Type B pancreatic cell (in vitro differentiated cells): ENCODE measurements around the gene NGEF. TPM values are rescaled to one million over a fixed set of nuclear protein-coding genes. Genes with fewer than 3 reads are reported as not detected.

Experiments
- DNase-seq: peaks from one replicate; pipeline ENCODE4 v3.0.0; 2021; ENCODE audit warnings: mixed read lengths; ENCODE audit not compliant: unreplicated experiment; ENCODE audit errors: extremely low spot score
- H3K27ac Mint-ChIP-seq: 2 replicates; pipeline ENCODE4 v1.8.0; 2021; ENCODE audit warnings: mild to moderate bottlenecking, mixed read lengths
- H3K27me3 Mint-ChIP-seq: 2 replicates; pipeline ENCODE4 v1.8.0; 2021; ENCODE audit warnings: mixed read lengths
- H3K36me3 Mint-ChIP-seq: 2 replicates; pipeline ENCODE4 v1.8.0; 2021; ENCODE audit warnings: mixed read lengths
- H3K4me1 Mint-ChIP-seq: one replicate; pipeline ENCODE4 v1.8.0; 2021; ENCODE audit warnings: mixed read lengths; ENCODE audit not compliant: unreplicated experiment
- H3K4me3 Mint-ChIP-seq: 2 replicates; pipeline ENCODE4 v1.8.0; 2021; ENCODE audit warnings: mild to moderate bottlenecking, mixed read lengths
- H3K9me3 Mint-ChIP-seq: 2 replicates; pipeline ENCODE4 v1.8.0; 2021; ENCODE audit warnings: mixed read lengths
- long read RNA-seq: library from polyadenylated mRNA; unstranded; transcript quantifications from one replicate; pipeline ENCODE4 v2.0.0, GENCODE V29; 2020
- total RNA-seq: library from RNA; stranded (reverse); gene quantifications from 2 replicates; pipeline ENCODE4 v1.2.1, GENCODE V29; 2021; ENCODE audit warnings: low replicate concordance
- TF ChIP-seq, protein P1 (sequence below): fragments of 200-600 bp; sonication (generic); conservative IDR thresholded peaks from 2 replicates; pipeline ENCODE4 v1.5.0; 2021; ENCODE audit warnings: antibody characterized with exemption, mild to moderate bottlenecking

Gene NGEF, protein sequence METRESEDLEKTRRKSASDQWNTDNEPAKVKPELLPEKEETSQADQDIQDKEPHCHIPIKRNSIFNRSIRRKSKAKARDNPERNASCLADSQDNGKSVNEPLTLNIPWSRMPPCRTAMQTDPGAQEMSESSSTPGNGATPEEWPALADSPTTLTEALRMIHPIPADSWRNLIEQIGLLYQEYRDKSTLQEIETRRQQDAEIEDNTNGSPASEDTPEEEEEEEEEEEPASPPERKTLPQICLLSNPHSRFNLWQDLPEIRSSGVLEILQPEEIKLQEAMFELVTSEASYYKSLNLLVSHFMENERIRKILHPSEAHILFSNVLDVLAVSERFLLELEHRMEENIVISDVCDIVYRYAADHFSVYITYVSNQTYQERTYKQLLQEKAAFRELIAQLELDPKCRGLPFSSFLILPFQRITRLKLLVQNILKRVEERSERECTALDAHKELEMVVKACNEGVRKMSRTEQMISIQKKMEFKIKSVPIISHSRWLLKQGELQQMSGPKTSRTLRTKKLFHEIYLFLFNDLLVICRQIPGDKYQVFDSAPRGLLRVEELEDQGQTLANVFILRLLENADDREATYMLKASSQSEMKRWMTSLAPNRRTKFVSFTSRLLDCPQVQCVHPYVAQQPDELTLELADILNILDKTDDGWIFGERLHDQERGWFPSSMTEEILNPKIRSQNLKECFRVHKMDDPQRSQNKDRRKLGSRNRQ
- total RNA-seq: 20.7 and 77.3 TPM in 2 replicates
- long read RNA-seq, partial matches to known transcripts: 9 of 11 reads
- long read RNA-seq, other reads (novel, unspliced or antisense): 2 of 11 reads

DNA sequence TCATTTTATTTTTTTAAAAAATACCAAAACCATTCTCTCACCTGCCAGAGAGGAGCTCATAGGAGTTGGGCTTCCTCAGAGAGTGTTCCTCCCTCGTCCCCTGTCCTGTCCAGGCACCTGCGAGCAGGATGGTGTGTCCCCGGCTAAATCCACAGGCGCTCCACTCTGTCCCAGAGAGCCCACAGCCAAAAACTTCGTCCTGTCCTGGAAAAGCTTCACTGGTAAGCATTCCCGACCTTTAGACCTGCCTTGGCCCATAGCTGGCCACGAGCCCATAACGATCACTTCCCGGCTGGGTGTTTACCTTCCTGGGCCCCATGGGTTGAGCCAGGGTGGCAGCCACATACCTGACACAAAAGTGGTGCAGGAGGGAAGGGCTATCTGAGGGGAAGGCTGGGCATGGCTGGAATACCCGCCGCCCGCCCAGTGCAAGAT, at the start of gene NGEF:
Gene NGEF (minus strand): TSS at position 230 of the 435 bp plus-strand sequence. CDS start 38,366 bp downstream, outside the sequence.
- Mint-ChIP-seq H3K4me1 (no peaks in the 10 kb centered on the region), H3K4me3 (no peak within 1 kb of the TSS)

DNA sequence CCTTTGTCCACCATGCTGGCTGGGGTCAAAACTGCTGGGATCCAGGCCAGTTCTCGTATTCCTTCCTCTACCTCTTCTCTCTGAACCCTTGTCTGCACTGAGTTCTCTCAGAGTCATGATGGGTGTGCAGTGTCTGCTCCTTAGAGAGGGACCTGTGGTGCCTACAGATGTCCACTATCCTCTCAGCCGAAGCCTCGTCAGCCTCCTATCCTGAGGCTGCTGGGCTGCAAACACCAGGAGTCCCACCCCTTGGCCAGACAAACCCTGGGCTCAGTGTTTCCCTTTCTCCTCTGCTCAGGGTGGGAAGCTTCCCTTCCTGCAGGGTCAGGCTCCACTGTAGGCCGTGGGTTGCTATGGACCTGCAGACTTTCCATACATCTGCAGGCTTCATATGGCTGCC, 49.4 kb upstream of the NGEF start:
- no peak overlapping the region for H3K27ac Mint-ChIP-seq
- peaks cover 4% of the 10 kb centered on the region for H3K4me1 Mint-ChIP-seq
- no peaks in the 10 kb centered on the region for H3K9me3 Mint-ChIP-seq
- no peaks in the 10 kb centered on the region for H3K27me3 Mint-ChIP-seq
- no peaks in the 10 kb centered on the region for H3K36me3 Mint-ChIP-seq
- DNase-seq: no peak
- no peak overlapping the region for H3K4me3 Mint-ChIP-seq
- TF ChIP-seq, protein P1, sequence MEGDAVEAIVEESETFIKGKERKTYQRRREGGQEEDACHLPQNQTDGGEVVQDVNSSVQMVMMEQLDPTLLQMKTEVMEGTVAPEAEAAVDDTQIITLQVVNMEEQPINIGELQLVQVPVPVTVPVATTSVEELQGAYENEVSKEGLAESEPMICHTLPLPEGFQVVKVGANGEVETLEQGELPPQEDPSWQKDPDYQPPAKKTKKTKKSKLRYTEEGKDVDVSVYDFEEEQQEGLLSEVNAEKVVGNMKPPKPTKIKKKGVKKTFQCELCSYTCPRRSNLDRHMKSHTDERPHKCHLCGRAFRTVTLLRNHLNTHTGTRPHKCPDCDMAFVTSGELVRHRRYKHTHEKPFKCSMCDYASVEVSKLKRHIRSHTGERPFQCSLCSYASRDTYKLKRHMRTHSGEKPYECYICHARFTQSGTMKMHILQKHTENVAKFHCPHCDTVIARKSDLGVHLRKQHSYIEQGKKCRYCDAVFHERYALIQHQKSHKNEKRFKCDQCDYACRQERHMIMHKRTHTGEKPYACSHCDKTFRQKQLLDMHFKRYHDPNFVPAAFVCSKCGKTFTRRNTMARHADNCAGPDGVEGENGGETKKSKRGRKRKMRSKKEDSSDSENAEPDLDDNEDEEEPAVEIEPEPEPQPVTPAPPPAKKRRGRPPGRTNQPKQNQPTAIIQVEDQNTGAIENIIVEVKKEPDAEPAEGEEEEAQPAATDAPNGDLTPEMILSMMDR: no peak

More for the DNA sequence above, at the start of gene NGEF:
- TF ChIP-seq, protein P1: no peak
- Mint-ChIP-seq H3K27ac (no peak within 1 kb of the TSS), H3K9me3 (no peaks in the 10 kb centered on the region), H3K27me3 (peaks cover 2% of the 10 kb centered on the region), H3K36me3 (no peaks in the 10 kb centered on the region)
- peak; percentile 62 for DNase-seq

DNA sequence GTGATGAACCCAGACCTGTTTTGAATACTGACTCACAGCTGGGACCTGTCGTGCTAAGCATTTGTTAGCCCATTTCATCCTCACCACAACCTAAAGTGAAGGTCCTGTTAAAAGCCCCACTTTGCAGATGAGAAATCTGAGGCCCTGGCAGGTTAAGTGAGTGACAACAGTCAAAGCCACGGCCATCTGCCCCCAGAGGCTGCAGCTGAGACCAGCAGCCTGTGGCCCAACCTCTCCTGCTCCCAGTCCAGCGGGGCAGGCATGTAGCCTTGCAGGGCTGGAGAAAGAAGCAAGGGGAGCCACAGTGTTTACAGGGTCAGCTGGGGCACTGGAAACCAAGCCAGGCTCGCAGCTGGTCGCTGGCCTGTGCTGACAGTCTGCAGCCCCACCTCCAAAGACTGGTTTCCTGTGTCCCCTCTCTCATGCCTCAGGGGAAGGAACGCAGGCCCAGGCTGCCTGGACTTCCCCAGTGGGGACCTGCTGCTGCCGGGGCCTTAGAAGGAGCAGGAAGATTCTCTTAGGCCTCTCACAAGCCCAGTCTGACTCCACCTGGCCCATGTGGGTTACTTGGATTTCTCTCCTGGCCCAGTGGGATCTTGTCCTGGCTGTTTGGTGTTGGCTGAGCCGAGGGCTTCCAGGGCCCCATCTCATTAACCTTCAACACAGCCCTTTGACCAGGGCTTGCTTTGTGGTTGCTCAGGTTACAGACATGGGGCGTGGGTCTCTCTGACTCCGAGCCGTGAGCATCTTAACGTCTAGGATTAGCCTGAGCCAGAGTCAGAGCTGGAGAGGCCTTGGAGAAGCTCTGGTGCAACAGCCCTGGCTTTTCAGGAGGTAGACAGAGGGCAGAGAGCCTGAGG, 48.8 kb upstream of the NGEF start:
- peaks cover 4% of the 10 kb centered on the region for H3K4me1 Mint-ChIP-seq
- no peak for DNase-seq
- H3K27ac Mint-ChIP-seq: no peak overlapping the region
- no peaks in the 10 kb centered on the region for H3K9me3 Mint-ChIP-seq
- H3K36me3 Mint-ChIP-seq: no peaks in the 10 kb centered on the region
- TF ChIP-seq, protein P1: peak; percentile 59
- H3K27me3 Mint-ChIP-seq: no peaks in the 10 kb centered on the region
- no peak overlapping the region for H3K4me3 Mint-ChIP-seq

DNA sequence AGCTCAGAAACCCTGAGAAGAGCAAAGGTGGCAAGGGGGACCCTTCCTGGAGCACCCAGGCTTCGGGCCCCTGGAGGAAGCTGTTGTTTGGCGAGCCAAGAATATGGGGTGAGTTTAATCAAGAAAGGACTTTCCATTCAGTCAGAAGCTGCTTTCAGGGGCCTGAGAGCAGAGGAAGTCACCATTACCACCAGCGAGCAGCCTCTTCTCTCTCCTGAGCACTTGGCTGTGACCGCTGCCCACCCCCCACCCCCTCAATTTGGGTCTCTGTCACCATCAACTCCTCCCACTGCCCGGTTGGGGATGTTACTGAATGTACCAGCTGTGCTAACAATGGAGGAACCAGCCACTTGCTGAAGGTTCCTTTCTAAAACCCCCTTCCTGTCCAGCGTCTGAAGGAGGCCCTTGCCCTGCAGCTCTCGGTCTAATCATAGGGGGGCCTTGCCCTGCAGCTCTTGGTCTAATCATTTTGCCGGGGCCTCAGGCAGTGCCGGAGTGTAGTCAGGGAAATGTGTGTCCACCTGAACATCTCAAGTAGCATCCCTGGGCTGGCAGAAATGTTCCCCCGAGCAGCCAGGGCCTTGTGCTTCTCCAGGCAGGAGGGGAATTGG, 48.0 kb upstream of the NGEF start:
- Mint-ChIP-seq H3K9me3 (no peaks in the 10 kb centered on the region), H3K36me3 (no peaks in the 10 kb centered on the region), H3K27me3 (no peaks in the 10 kb centered on the region), H3K4me1 (peaks cover 4% of the 10 kb centered on the region), H3K27ac (no peak overlapping the region), H3K4me3 (no peak overlapping the region)
- no peak for DNase-seq
- TF ChIP-seq, protein P1: no peak

DNA sequence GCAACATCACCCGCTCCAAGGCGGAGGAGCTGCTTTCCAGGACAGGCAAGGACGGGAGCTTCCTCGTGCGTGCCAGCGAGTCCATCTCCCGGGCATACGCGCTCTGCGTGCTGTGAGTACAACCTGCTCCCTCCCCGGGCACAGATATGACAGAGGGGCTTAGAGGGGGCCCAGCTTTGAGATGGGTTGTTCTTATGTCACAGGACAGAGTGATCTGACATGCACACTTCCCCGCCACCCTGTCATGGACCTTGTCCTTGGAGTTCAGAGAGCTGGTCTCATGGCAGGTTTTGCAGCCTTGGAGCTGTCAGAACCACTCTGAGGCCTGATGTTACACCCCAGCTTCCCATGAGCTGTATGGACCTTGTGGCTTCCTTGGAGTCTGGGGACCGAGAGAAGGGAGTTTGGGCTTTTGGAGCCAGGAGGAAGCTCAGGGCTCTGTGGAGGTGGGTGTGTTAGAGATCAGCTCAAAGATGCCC, 47.5 kb upstream of the NGEF start:
- no peaks in the 10 kb centered on the region for H3K36me3 Mint-ChIP-seq
- no peak for DNase-seq
- H3K4me3 Mint-ChIP-seq: no peak overlapping the region
- H3K27me3 Mint-ChIP-seq: peaks cover 5% of the 10 kb centered on the region
- no peaks in the 10 kb centered on the region for H3K9me3 Mint-ChIP-seq
- TF ChIP-seq, protein P1: no peak
- peaks cover 4% of the 10 kb centered on the region for H3K4me1 Mint-ChIP-seq
- no peak overlapping the region for H3K27ac Mint-ChIP-seq
